ENCODE measurements around the gene SPATA13.

The SPATA13 gene

GRCh38 chr13:24124789-24125476, 35.6 kb upstream of the SPATA13 start:
- TF ChIP-seq FOXM1 (IDR thresholded peaks at IDR 0.05; ENCODE audit: borderline replicate concordance, low read depth): no peak
- no peak for TF ChIP-seq RAD21 (IDR thresholded peaks at IDR 0.05; ENCODE audit: low read depth)
- TF ChIP-seq CEBPB (IDR thresholded peaks at IDR 0.05): no peak
- TF ChIP-seq ZBTB7A (IDR thresholded peaks at IDR 0.05; ENCODE audit: low read depth): no peak
- TF ChIP-seq TEAD4 (IDR thresholded peaks at IDR 0.05): no peak
- TF ChIP-seq EP300 (IDR thresholded peaks at IDR 0.05; ENCODE audit: borderline replicate concordance): no peak
- no peak for TF ChIP-seq USF1 (IDR thresholded peaks at IDR 0.05)
- no peak for TF ChIP-seq TAF1 (IDR thresholded peaks at IDR 0.05; ENCODE audit: low read depth)
- no peak for TF ChIP-seq EGR1 (IDR thresholded peaks at IDR 0.05)
- no peak for TF ChIP-seq MAX (IDR thresholded peaks at IDR 0.05)
- no peak for TF ChIP-seq CREB1 (IDR thresholded peaks at IDR 0.05; ENCODE audit: low read depth)
- TF ChIP-seq TCF12 (IDR thresholded peaks at IDR 0.05; ENCODE audit: low read depth): no peak
- no peak for TF ChIP-seq NFIC (IDR thresholded peaks at IDR 0.05)
- TF ChIP-seq YY1 (IDR thresholded peaks at IDR 0.05; ENCODE audit: low read depth): no peak
- no peak for TF ChIP-seq REST (IDR thresholded peaks at IDR 0.05; ENCODE audit: low read depth)

- TF ChIP-seq MAX (IDR thresholded peaks at IDR 0.05) (no peak), RAD21 (IDR thresholded peaks at IDR 0.05; ENCODE audit: low read depth) (no peak), TEAD4 (IDR thresholded peaks at IDR 0.05) (no peak), EP300 (IDR thresholded peaks at IDR 0.05; ENCODE audit: borderline replicate concordance) (no peak), CEBPB (IDR thresholded peaks at IDR 0.05) (no peak), ZBTB7A (IDR thresholded peaks at IDR 0.05; ENCODE audit: low read depth) (no peak), FOXM1 (IDR thresholded peaks at IDR 0.05; ENCODE audit: borderline replicate concordance, low read depth) (no peak), TCF12 (IDR thresholded peaks at IDR 0.05; ENCODE audit: low read depth) (no peak), EGR1 (IDR thresholded peaks at IDR 0.05) (no peak), TAF1 (IDR thresholded peaks at IDR 0.05; ENCODE audit: low read depth) (no peak), REST (IDR thresholded peaks at IDR 0.05; ENCODE audit: low read depth) (no peak)
These were observed 33.3 kb upstream of the SPATA13 start for GRCh38 chr13:24127116-24127631.

GRCh38 chr13:24128112-24128511, 32.4 kb upstream of the SPATA13 start:
- no peak for TF ChIP-seq FOXM1 (IDR thresholded peaks at IDR 0.05; ENCODE audit: borderline replicate concordance, low read depth)
- TF ChIP-seq CEBPB (IDR thresholded peaks at IDR 0.05): no peak
- no peak for TF ChIP-seq CREB1 (IDR thresholded peaks at IDR 0.05; ENCODE audit: low read depth)
- no peak for TF ChIP-seq EGR1 (IDR thresholded peaks at IDR 0.05)
- TF ChIP-seq TCF12 (IDR thresholded peaks at IDR 0.05; ENCODE audit: low read depth): no peak
- TF ChIP-seq EP300 (IDR thresholded peaks at IDR 0.05; ENCODE audit: borderline replicate concordance): no peak
- TF ChIP-seq USF1 (IDR thresholded peaks at IDR 0.05): no peak
- TF ChIP-seq YY1 (IDR thresholded peaks at IDR 0.05; ENCODE audit: low read depth): no peak
- TF ChIP-seq REST (IDR thresholded peaks at IDR 0.05; ENCODE audit: low read depth): no peak
- TF ChIP-seq RAD21 (IDR thresholded peaks at IDR 0.05; ENCODE audit: low read depth): no peak
- no peak for TF ChIP-seq MAX (IDR thresholded peaks at IDR 0.05)
- no peak for TF ChIP-seq ZBTB7A (IDR thresholded peaks at IDR 0.05; ENCODE audit: low read depth)
- no peak for TF ChIP-seq NFIC (IDR thresholded peaks at IDR 0.05)
- TF ChIP-seq TAF1 (IDR thresholded peaks at IDR 0.05; ENCODE audit: low read depth): no peak
- no peak for TF ChIP-seq TEAD4 (IDR thresholded peaks at IDR 0.05)
